Natural killer cell (primary cell): ENCODE measurements around the gene HSPH1. TPM values are rescaled to one million over a fixed set of nuclear protein-coding genes. Genes with fewer than 3 reads are reported as not detected.

ENCODE experiments used
- ATAC-seq, 3 donors: fragments of 150-1000 bp in 2 of 3; fragments of 200-7000 bp in 1 of 3; cut with Tn5 transposase; 1 replicate in 1 of 3; 2 replicates in 2 of 3; pipeline ENCODE4 v1.10.0; 2021; ENCODE audit warnings: mild to moderate bottlenecking in 2 of 3, moderate library complexity in 2 of 3
- DNase-seq, 2 donors: peaks; one replicate each; pipeline versions ENCODE4 v3.0.0 to v3.0.0-alpha.2; 2013 to 2021; ENCODE audit warnings: mixed read lengths in 1 of 2
- H3K27ac ChIP-seq: one replicate; pipeline ENCODE4 v1.5.1; 2013; ENCODE audit warnings: mild to moderate bottlenecking, low read length
- H3K27me3 ChIP-seq: one replicate; pipeline ENCODE4 v1.6.1; 2013; ENCODE audit warnings: low read length; ENCODE audit not compliant: control insufficient read depth, insufficient read depth
- H3K36me3 ChIP-seq: one replicate; pipeline ENCODE4 v1.6.1; 2013; ENCODE audit warnings: low read length; ENCODE audit not compliant: control insufficient read depth, insufficient read depth
- H3K4me1 ChIP-seq: one replicate; pipeline ENCODE4 v1.6.1; 2013; ENCODE audit warnings: low read length; ENCODE audit not compliant: control insufficient read depth, insufficient read depth
- H3K4me3 ChIP-seq: one replicate; pipeline ENCODE4 v1.5.1; 2013; ENCODE audit warnings: low read length
- H3K9me3 ChIP-seq: one replicate; pipeline ENCODE4 v1.6.1; 2013; ENCODE audit warnings: low read length; ENCODE audit not compliant: control insufficient read depth, insufficient read depth
- H3K27ac Mint-ChIP-seq, 2 donors: one replicate each; pipeline ENCODE4 v1.8.0; 2022; ENCODE audit warnings: mild to moderate bottlenecking in 2 of 2, mixed read lengths in 2 of 2, moderate library complexity in 1 of 2
- H3K27me3 Mint-ChIP-seq, 2 donors: one replicate each; pipeline ENCODE4 v1.8.0; 2022; ENCODE audit warnings: low read depth in 2 of 2, mixed read lengths in 2 of 2
- H3K36me3 Mint-ChIP-seq: one replicate; pipeline ENCODE4 v1.8.0; 2022; ENCODE audit warnings: mixed read lengths
- H3K4me1 Mint-ChIP-seq, 2 donors: one replicate each; pipeline ENCODE4 v1.8.0; 2022; ENCODE audit warnings: mixed read lengths in 2 of 2
- H3K4me3 Mint-ChIP-seq: one replicate; pipeline ENCODE4 v1.8.0; 2022; ENCODE audit warnings: mild to moderate bottlenecking, moderate library complexity, mixed read lengths
- H3K9me3 Mint-ChIP-seq, 2 donors: one replicate each; pipeline ENCODE4 v1.8.0; 2022; ENCODE audit warnings: mixed read lengths in 2 of 2
- WGBS: methylation state at CpG from one replicate; pipeline ENCODE4 v1.1.7; 2013; ENCODE audit warnings: missing lambda C conversion rate; ENCODE audit not compliant: insufficient coverage; 5-methylcytosine and 5-hydroxymethylcytosine counted together
- intact Hi-C: fragments of 100-400 bp; cut with micrococcal nuclease; formaldehyde crosslinking; loops from one replicate; pipeline ENCODE4 v1.14.2; 2022
- total RNA-seq, 4 donors: library from RNA; stranded (reverse); fragments of 120-200 nt in 1 of 4; gene quantifications; one replicate each; pipeline versions ENCODE4 v1.2.3 to v1.2.4, GENCODE V29; 2013 to 2022
- TF ChIP-seq, protein P1 (sequence below): fragments of 200-600 bp; IDR thresholded peaks from one replicate; pipeline ENCODE4 v1.8.0; 2022; ENCODE audit warnings: antibody characterized with exemption

The HSPH1 gene
- total RNA-seq, 3 donors from 2014 or later (not counting 1 experiment from before 2014, with no cell fraction given): 51.2 to 81.6 (median 75.4) TPM

DNA sequence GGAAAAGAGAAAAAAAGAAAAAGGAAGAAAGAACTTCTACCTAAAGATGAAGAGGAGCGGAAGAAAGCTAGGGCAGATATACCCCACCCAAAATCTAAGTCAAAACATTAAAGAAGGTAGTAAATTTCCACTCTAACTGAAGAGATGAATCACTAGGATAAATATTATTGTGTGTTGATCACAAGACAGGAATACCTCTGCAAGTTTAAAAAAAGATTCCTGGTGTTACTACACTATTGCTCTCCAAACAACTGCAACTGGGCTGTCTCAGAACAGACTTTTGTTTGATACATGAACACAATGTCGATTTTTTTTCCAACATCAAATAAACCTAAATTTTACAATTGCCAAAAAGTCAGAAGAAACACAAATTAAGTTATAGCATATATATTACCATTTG, 6.8 kb downstream of the HSPH1 start:
- intact Hi-C loops: no loop called here
- TF ChIP-seq, protein P1, sequence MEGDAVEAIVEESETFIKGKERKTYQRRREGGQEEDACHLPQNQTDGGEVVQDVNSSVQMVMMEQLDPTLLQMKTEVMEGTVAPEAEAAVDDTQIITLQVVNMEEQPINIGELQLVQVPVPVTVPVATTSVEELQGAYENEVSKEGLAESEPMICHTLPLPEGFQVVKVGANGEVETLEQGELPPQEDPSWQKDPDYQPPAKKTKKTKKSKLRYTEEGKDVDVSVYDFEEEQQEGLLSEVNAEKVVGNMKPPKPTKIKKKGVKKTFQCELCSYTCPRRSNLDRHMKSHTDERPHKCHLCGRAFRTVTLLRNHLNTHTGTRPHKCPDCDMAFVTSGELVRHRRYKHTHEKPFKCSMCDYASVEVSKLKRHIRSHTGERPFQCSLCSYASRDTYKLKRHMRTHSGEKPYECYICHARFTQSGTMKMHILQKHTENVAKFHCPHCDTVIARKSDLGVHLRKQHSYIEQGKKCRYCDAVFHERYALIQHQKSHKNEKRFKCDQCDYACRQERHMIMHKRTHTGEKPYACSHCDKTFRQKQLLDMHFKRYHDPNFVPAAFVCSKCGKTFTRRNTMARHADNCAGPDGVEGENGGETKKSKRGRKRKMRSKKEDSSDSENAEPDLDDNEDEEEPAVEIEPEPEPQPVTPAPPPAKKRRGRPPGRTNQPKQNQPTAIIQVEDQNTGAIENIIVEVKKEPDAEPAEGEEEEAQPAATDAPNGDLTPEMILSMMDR: no peak
- no peak for ATAC-seq
- 100% methylated on average over 1 of the region's 2 CpGs for WGBS
- no peak overlapping the region for H3K27ac Mint-ChIP-seq
- no peaks in the 10 kb centered on the region for H3K27me3 ChIP-seq
- no peak for DNase-seq
- peaks cover 62% of the 10 kb centered on the region for H3K36me3 ChIP-seq
- no peak overlapping the region for H3K4me3 Mint-ChIP-seq
- no peaks in the 10 kb centered on the region for H3K9me3 Mint-ChIP-seq
- no peaks in the 10 kb centered on the region for H3K27me3 Mint-ChIP-seq
- H3K27ac ChIP-seq: no peak overlapping the region
- peaks cover 39% of the 10 kb centered on the region for H3K36me3 Mint-ChIP-seq
- no peak overlapping the region for H3K4me3 ChIP-seq
- no peaks in the 10 kb centered on the region for H3K9me3 ChIP-seq
- no peaks in the 10 kb centered on the region for H3K4me1 ChIP-seq
- H3K4me1 Mint-ChIP-seq: peaks cover 15 to 16% of the 10 kb centered on the region in 2 donors

DNA sequence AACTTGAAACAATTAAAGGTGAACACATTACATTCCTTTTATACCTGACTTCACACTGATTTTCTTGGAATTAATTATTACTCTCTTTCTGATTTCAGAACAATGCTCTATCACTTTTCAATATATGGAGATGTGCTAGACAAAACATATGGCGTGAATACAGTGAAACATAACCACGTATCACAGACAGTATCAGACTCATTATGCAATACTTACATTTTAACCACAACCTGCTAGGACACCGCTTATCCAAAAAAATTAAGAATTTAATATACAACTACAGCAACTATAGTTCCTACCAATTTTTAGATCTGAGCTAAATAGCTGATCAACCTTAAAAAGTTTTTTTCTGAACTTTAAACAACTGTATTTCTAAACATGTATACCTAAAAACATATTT, 9.9 kb downstream of the HSPH1 start:
- no peaks in the 10 kb centered on the region for H3K4me1 ChIP-seq
- TF ChIP-seq, protein P1: no peak
- H3K9me3 ChIP-seq: no peaks in the 10 kb centered on the region
- Mint-ChIP-seq H3K4me1 (peaks cover 0 to 11% of the 10 kb centered on the region in 2 donors), H3K4me3 (no peak overlapping the region), H3K36me3 (peaks cover 61% of the 10 kb centered on the region), H3K9me3 (no peaks in the 10 kb centered on the region), H3K27me3 (no peaks in the 10 kb centered on the region), H3K27ac (no peak overlapping the region)
- no peak for DNase-seq
- peaks cover 86% of the 10 kb centered on the region for H3K36me3 ChIP-seq
- no peaks in the 10 kb centered on the region for H3K27me3 ChIP-seq
- intact Hi-C loops: no loop called here
- WGBS: 75% methylated on average over 3 of the region's 3 CpGs
- H3K27ac ChIP-seq: no peak overlapping the region
- no peak for ATAC-seq
- no peak overlapping the region for H3K4me3 ChIP-seq

- no peaks in the 10 kb centered on the region for H3K27me3 Mint-ChIP-seq
- DNase-seq (no peak), ATAC-seq (no peak)
- no peak overlapping the region for H3K4me3 Mint-ChIP-seq
- TF ChIP-seq, protein P1: no peak
- Histone ChIP-seq H3K9me3 (no peaks in the 10 kb centered on the region), H3K36me3 (peaks cover 95% of the 10 kb centered on the region), H3K4me3 (no peak overlapping the region), H3K27me3 (no peaks in the 10 kb centered on the region), H3K27ac (no peak overlapping the region), H3K4me1 (no peaks in the 10 kb centered on the region)
- intact Hi-C loops: no loop called here
- no peaks in the 10 kb centered on the region for H3K9me3 Mint-ChIP-seq
- H3K4me1 Mint-ChIP-seq: peaks cover under 1 to 12% of the 10 kb centered on the region in 2 donors
- 98% methylated on average over 4 of the region's 4 CpGs for WGBS
- H3K36me3 Mint-ChIP-seq: peaks cover 64% of the 10 kb centered on the region
- peak overlapping the region in 1 of 2 donors; percentile 15 for H3K27ac Mint-ChIP-seq
Observed at GRCh38 chr13:31150315-31150985, 11.3 kb downstream of the HSPH1 start.

DNA sequence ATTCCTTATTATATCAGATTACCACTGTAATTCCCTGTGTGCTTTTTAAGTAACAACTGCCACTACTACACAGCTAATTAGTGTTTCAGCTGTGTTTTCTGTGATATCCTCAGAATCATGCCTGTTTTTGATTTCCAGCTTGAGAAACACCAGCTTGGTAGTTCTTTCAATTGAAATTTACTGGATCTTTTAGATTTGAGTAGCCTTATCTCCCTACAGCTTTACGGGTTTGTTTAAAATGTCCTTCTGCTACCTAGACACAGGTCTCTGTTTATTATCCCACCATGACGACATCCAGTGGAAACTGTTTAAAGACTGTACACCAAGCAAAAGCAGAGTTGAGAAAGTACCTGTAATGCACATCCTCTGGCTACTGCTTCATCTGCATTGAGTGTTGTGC, 12.1 kb downstream of the HSPH1 start:
- TF ChIP-seq, protein P1: no peak
- Mint-ChIP-seq H3K9me3 (no peaks in the 10 kb centered on the region), H3K4me1 (peaks cover 5 to 18% of the 10 kb centered on the region in 2 donors), H3K4me3 (no peak overlapping the region), H3K27me3 (no peaks in the 10 kb centered on the region), H3K36me3 (peaks cover 68% of the 10 kb centered on the region), H3K27ac (no peak overlapping the region)
- intact Hi-C loops: no loop called here
- Histone ChIP-seq H3K9me3 (no peaks in the 10 kb centered on the region), H3K36me3 (peaks cover 96% of the 10 kb centered on the region), H3K27me3 (no peaks in the 10 kb centered on the region), H3K4me3 (no peak overlapping the region), H3K4me1 (no peaks in the 10 kb centered on the region), H3K27ac (no peak overlapping the region)
- DNase-seq (no peak), ATAC-seq (no peak)
- WGBS: 97% methylated on average over 2 of the region's 2 CpGs
